ENCODE measurements around the gene ATF3.

The ATF3 gene

GRCh38 chr1:212559929-212560328 lies 48.6 kb upstream of the ATF3 start:
- no peaks in the 10 kb centered on the region for H3K36me3 ChIP-seq (ENCODE audit: control insufficient read depth in 2 of 2, insufficient read depth in 1 of 2, low read length in 2 of 2)
- ChIA-PET POLR2A (interaction anchor here (2.5 kb wide), 1 partner anchor 48 kb away, joined by 26 read pairs; the partner anchor contains the start of gene ATF3), CTCF (interaction anchor here (1.4 kb wide), 1 partner anchor 105 kb away, joined by 5 read pairs; no protein-coding TSS in a partner anchor)
- H3K4me1 ChIP-seq (ENCODE audit: control insufficient read depth, insufficient read depth, low read length): no peaks in the 10 kb centered on the region
- H3K4me3 ChIP-seq (ENCODE audit: low read depth, low read length): no peak overlapping the region
- no peaks in the 10 kb centered on the region for H3K9me3 ChIP-seq (ENCODE audit: control insufficient read depth, insufficient read depth, low read depth, low read length)
- no peak overlapping the region for H3K27ac ChIP-seq (ENCODE audit: extremely low read depth, low read depth, low read length)
- TF ChIP-seq HIC1 (tag by site-specific recombination; IDR thresholded peaks at IDR 0.05) (no peak), AEBP2 (tag by site-specific recombination; IDR thresholded peaks at IDR 0.05; ENCODE audit: borderline replicate concordance) (no peak), ZNF433 (tag by site-specific recombination; IDR thresholded peaks at IDR 0.05; ENCODE audit: low read depth) (no peak), ZBTB6 (tag by site-specific recombination; IDR thresholded peaks at IDR 0.05) (no peak), ZNF274 (IDR thresholded peaks at IDR 0.05; ENCODE audit: low read length) (no peak), ZNF274 (tag by site-specific recombination; IDR thresholded peaks at IDR 0.05; ENCODE audit: borderline replicate concordance) (no peak), BCL11A (tag by site-specific recombination; IDR thresholded peaks at IDR 0.05; ENCODE audit: low read depth) (no peak), ZNF23 (tag by site-specific recombination; IDR thresholded peaks at IDR 0.05; ENCODE audit: borderline replicate concordance) (no peak), KLF1 (tag by site-specific recombination; IDR thresholded peaks at IDR 0.05) (no peak), ZNF266 (tag by site-specific recombination; IDR thresholded peaks at IDR 0.05; ENCODE audit: low read depth) (no peak), ZNF777 (tag by site-specific recombination; IDR thresholded peaks at IDR 0.05; ENCODE audit: borderline replicate concordance) (no peak), ZNF529 (tag by site-specific recombination; IDR thresholded peaks at IDR 0.05; ENCODE audit: insufficient replicate concordance) (no peak), ZNF707 (tag by site-specific recombination; IDR thresholded peaks at IDR 0.05) (no peak)

- Histone ChIP-seq H3K9me3 (ENCODE audit: control insufficient read depth, insufficient read depth, low read depth, low read length) (no peaks in the 10 kb centered on the region), H3K4me3 (ENCODE audit: low read depth, low read length) (no peak overlapping the region), H3K4me1 (ENCODE audit: control insufficient read depth, insufficient read depth, low read length) (no peaks in the 10 kb centered on the region), H3K27ac (ENCODE audit: extremely low read depth, low read depth, low read length) (no peak overlapping the region), H3K36me3 (ENCODE audit: control insufficient read depth in 2 of 2, insufficient read depth in 1 of 2, low read length in 2 of 2) (no peaks in the 10 kb centered on the region)
- ChIA-PET CTCF (no interaction called here), POLR2A (interaction anchor here (1.0 kb wide), 1 partner anchor 47 kb away, joined by 7 read pairs; the partner anchor contains the start of gene ATF3)
- TF ChIP-seq ZNF341 (tag by site-specific recombination; IDR thresholded peaks at IDR 0.05; ENCODE audit: low read depth) (no peak), BCL6B (tag by site-specific recombination; IDR thresholded peaks at IDR 0.05) (no peak), ZNF488 (tag by site-specific recombination; IDR thresholded peaks at IDR 0.05) (no peak), CTCF (tag by site-specific recombination; IDR thresholded peaks at IDR 0.05) (no peak), YY2 (tag by site-specific recombination; IDR thresholded peaks at IDR 0.05) (no peak)
Observed at GRCh38 chr1:212560933-212561460, 47.6 kb upstream of the ATF3 start.

Data from HEK293 (cell line).